Epidermal melanocyte (primary cell): ENCODE measurements around the gene IL17A.

Experiments used
- DNase-seq: peaks from one replicate; pipeline ENCODE4 v3.0.0; 2011; ENCODE audit warnings: low spot score; ENCODE audit not compliant: insufficient read length

IL17A gene

GRCh38 chr6:52186075-52186474, at the start of gene IL17A:
Gene IL17A (plus strand): TSS chr6:52186375. CDS start chr6:52186432, 57 bp downstream.
- no peak for DNase-seq

GRCh38 chr6:52136934-52137467, 49.2 kb upstream of the IL17A start:
- DNase-seq = no peak

DNA sequence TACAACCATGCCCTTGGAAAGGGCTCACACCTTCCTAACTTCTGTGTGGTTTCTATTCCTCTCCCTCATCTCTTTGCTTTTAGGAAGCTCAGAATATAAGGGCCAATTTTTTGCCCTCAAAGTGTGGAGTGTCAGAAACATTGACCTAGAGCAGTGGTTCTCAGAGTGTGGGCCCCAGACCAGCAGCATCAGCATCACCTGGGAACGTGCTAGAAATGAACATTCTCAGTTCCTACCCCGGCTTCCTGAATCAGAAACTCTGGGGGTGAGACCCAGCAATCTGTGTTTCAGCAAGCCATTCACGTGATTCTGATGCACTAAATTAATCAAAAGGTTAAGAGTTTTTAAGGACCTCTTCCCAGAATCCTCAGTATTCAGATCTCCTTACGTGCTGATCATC, 47.9 kb upstream of the IL17A start:
- no peak for DNase-seq

GRCh38 chr6:52139985-52140680, 46.0 kb upstream of the IL17A start:
- no peak for DNase-seq

DNA sequence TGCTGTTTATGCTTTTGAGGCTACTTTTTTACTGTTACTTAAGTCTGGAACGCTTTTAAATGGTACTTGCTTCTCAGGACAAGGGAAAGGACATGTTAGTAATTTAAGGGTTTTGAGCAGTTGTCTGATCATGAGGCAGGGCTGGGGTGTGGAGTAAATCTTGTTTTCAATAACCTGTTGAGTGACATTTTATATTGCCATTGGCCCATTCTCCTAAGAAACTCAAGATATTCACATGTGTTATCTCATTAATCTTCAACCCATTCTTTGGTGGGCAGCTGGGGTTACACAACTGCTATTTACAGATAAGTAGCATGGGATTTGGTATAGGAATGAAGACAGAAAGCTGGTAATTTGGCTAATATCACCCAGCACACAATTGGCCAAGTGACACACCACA, 44.6 kb upstream of the IL17A start:
- no peak for DNase-seq

GRCh38 chr6:52142556-52142955, 43.6 kb upstream of the IL17A start:
- DNase-seq = no peak

GRCh38 chr6:52143551-52143950, 42.6 kb upstream of the IL17A start:
- DNase-seq = no peak

- no peak for DNase-seq
These were observed 41.7 kb upstream of the IL17A start for GRCh38 chr6:52144196-52145076.

DNA sequence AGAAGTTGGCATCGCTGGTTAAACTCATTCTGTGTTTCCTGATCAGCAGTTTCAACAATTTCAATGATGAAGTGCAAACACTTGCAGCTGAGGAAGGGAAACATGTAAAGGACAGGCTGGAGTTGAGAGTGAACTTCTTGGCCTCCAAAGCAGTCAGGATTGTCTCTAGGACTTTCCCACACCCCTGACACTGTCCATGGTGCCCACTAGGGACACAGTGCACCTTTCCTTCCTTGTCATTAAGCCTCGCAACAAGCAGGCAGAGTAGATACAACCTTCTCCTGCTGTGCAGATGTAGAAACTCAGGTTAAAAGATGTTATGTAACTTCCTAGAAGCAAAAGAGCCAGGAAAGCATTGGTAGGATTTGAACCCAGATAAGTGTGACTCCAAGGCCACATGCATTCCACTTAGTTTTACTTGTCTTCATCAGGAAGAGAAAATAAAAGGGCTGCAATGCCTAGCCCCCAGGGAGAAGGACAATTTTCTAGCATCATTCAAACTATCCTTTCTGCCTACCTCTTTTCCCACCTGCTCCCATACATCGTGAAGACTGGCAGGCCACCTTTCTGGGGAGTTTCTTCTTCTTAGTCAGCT, 39.2 kb upstream of the IL17A start:
- DNase-seq = no peak

DNA sequence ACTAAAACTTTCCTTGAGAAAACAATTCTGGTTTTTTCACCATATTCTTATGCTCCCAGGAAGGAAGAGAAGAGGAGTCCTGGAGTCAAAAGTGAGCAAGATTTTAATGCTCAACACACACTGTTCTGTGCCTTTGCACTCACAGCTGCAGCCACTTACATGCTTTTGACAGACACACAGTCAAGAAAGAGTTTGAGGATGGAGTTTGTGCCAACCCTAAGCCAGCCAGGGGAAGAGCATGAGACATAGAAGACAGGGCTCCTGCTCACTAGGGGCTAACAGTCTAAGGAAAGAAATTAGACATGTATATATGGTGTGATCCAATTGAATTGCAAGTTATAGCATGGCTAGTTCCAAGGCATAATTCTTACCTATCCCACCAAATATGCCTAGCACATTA, 37.1 kb upstream of the IL17A start:
- no peak for DNase-seq

GRCh38 chr6:52149949-52150348, 36.2 kb upstream of the IL17A start:
- DNase-seq = no peak

DNA sequence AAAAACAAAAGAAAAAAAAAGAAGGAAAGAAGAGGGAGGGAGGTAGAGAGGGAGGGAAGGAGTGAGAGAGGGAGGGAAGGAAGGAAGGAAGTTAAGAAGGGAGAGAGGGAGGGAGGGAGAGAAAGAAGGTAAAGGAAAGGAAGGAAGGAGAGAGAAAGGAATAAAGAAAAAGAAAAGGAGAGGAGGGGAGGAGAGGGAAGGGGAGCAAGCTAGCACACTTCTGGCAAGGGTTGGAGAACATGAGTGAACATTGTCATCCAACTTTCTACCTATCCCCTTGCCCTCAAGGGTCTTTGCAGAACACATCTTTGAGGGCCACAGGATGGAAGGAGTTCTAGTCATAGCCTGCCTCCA, 34.1 kb upstream of the IL17A start:
- no peak for DNase-seq

DNA sequence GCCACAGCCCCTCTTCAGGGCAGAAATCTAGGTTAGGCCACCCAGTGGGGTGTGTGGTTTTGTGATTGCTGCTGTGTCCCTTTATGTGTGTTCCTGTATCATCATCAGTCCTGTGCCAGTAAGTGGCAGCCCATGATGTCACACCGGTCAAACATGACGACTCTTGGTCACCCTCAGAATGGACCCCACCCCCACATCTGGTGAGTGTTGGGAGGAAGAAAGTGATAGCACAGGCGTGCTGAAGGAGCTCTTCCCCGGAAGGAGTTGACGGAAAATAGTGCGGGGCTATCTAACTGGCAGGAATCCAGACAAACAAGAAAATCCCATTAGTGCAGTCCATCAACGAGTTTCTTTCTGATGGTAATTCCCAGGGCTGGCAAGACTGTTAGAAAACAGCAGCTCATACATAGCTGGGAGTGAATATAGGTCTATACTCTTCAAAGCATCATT, 33.4 kb upstream of the IL17A start:
- DNase-seq = no peak

DNA sequence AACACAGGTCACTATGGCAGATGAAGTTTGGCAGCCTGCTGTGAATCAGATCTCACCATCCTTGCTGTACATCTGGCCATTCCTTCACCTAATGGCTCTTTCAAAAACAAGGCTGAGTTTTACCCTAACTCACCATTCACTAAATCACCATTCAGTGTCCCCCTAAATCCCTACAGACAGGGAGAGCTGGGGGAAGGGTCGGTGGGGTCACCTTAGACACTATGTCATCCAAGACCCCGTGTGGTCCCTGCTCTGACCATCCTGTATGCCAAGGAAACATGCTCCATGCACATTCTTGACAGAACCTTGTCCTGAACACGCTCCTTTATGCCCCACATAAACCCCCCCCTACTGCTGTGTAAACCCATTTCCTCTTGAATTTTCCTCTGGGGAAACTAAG, 31.8 kb upstream of the IL17A start:
- DNase-seq = no peak

DNA sequence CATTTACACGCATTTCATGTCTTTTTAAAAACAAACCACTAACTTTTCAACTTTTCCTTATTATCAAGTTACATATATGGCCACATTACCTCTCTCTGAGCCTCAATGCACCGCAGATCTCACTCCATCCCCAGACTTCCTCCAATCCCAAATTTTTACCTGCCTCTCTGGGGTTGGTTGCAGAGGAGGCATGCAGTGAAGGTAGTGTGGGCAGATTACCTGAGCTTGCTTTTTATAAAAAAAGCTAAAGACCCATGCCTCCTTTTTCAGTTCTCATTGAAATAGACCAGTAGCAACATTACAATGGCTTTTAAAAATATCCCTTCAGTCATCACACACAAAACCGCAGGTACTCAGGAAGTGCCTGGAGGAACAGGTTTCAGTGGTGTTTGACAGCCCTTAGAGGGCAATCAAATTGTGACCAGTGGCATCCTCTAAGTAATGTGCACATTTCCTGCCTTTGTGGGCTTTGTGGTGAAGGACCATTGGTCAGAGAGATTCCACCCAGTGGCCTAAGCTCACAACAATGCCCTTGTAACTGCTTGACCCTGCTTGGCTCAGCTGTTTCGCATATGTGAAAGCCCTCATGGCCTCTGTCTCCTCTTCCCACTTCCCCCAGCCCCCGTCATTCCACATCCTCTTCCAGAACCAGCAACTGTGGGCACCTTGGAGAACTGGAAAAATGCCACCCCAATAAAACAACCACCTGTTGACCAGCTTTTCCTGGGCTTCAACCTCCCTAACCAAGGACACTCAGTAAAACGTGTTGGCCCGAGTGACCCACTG, 30.2 kb upstream of the IL17A start:
- DNase-seq = no peak

DNA sequence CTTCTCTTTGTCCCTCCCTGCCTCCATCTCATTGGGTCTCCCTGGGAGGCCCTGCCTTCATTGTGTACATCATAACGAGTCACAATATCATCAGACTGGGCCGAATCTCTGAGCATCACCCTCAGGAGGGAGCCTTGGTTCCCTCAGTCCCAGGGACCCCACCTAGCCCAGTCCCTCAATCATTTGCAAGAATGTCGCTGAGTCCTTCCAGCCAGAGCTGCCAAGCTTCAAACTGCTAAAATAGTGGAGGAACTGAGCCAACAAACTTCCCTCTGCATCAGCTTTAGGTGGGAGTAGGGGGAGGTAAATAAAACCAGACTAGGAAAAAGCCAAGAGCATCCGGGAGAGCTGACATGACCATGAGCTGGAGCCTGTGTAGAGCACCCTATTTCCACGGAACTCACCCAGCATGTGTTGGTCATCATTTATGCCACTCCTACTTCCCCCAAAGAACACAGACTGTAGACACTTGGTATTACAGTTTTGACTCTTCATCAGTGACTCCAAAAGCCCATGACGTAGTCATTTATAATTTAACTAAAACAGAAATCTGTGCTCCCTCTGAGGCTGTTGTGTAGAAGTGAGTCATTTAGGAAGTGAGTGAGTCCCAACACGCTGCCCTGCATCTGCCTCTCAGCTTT, 28.8 kb upstream of the IL17A start:
- no peak for DNase-seq

- DNase-seq = no peak
These were observed 25.6 kb upstream of the IL17A start for GRCh38 chr6:52160472-52161104.

- no peak for DNase-seq
These were observed 24.3 kb upstream of the IL17A start for GRCh38 chr6:52161689-52162438.
